Urinary bladder (tissue), 4 donors: Measurements from ENCODE around the gene ZNF319. TPM values are rescaled to one million over a fixed set of nuclear protein-coding genes. Genes with fewer than 3 reads are reported as not detected.

Source experiments
- DNase-seq: peaks from one replicate; pipeline ENCODE4 v3.0.0-alpha.2; 2015; ENCODE audit errors: extremely low spot score
- H3K27ac ChIP-seq: one replicate; pipeline ENCODE4 v1.5.1; 2013; ENCODE audit warnings: low read depth, mild to moderate bottlenecking, moderate library complexity
- H3K36me3 ChIP-seq: one replicate; pipeline ENCODE4 v1.6.1; 2013; ENCODE audit warnings: mild to moderate bottlenecking, moderate library complexity; ENCODE audit not compliant: insufficient read depth
- H3K4me1 ChIP-seq: one replicate; pipeline ENCODE4 v1.6.1; 2013; ENCODE audit warnings: mild to moderate bottlenecking, moderate library complexity; ENCODE audit not compliant: insufficient read depth
- H3K4me3 ChIP-seq: one replicate; pipeline ENCODE4 v1.5.1; 2013; ENCODE audit warnings: low read depth, low read length
- WGBS: extraction: QIAGEN DNeasy Blood & Tissue Kit; methylation state at CpG from one replicate; pipeline ENCODE4 v1.1.7; 2013; 5-methylcytosine and 5-hydroxymethylcytosine counted together
- polyA plus RNA-seq: library from polyadenylated mRNA; stranded (reverse); fragments of 200-250 nt; gene quantifications from one replicate; pipeline ENCODE4 v1.2.3, GENCODE V29; 2013
- total RNA-seq: library from RNA; depleted of rRNA; stranded (reverse); fragments of >200 nt; gene quantifications from one replicate; pipeline ENCODE4 v1.2.3, GENCODE V29; 2014
- donor health status: healthy with polysubstance abuse.
- donor health status: healthy.

The ZNF319 gene
- total and polyA plus RNA-seq, 2 donors, result 3.8 to 11.4 TPM

DNA sequence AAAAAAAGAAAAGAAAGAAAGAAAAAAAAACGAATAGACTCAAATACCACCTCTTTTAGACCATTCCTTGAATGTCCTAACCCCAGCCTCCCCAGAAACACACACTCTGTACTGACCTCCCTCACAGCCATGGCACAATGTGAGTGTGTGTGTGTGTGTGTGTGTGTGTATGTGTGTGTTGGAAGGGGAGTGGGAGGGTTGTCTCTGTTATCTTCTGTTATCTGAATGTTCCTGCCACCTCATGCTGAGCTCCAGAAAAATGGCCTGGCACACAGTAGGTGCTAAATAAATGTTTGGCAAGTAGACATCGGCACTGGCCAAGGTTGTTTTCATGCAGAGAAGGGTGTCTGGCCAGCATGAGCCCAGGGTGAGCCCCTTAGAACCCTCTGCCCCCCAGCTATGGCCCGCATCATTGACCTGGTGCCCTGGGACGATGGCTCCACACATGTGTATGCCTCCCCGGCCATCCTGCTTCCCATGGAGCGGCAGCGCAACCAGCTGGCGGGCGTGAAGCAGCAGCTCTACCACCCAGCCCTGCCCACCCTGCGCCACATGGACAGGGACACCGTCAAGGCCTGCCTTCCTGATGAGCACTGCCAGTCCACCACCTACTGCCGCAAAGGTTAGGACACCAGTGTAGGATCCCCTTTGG is 22.9 kb downstream of the ZNF319 start:
- no peak overlapping the region for H3K27ac ChIP-seq
- WGBS, result 81% methylated on average over 12 of the region's 12 CpGs
- no peaks in the 10 kb centered on the region for H3K4me1 ChIP-seq
- no peaks in the 10 kb centered on the region for H3K36me3 ChIP-seq
- no peak for DNase-seq
- no peak overlapping the region for H3K4me3 ChIP-seq

DNA sequence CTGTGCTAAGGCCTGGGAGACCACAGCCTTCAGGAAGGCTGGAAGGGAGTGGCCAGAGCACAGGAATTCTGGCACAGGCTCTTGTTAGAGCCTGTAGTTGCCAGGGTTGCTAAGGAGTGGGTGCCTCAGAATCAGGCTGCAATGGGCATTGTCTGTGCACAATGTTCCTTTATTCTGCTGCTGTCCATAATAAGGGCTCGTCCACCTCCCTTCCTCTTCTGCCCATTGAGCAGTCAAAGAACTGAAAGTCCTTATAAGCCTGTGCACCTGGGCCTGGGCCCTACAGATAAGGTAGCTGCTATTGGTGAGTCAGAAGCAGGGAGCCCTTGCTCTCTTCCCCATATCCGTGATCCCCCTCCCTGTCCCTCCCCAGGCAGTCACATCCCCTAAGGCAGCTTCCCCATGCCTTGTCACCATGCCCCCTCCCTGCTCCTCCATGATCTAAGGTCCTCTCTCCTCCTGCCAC is 24.1 kb downstream of the ZNF319 start:
- Histone ChIP-seq H3K4me3 (no peak overlapping the region), H3K36me3 (no peaks in the 10 kb centered on the region), H3K4me1 (no peaks in the 10 kb centered on the region), H3K27ac (no peak overlapping the region)
- WGBS, result 41% methylated on average over 2 of the region's 2 CpGs
- no peak for DNase-seq

DNA sequence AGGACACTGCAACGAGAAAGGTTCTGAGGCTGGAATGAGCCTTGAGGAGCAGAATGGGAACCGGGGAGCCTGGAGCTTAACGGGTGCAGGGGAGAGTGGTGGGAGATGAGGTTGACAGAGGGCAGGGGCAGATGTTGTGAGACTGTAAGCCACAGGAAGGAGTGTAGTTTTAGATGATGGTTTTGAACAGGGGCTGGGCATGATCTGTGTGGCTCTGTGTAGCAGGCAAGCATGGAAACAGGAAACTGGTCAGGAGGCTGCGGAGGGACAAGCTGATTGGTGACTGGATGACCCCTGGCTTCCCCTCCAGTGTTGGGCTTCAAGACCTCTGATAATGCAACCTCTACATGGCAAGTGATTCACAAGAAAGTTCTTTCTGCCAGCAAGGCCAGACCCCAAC is 28.2 kb downstream of the ZNF319 start:
- Histone ChIP-seq H3K36me3 (no peaks in the 10 kb centered on the region), H3K4me3 (no peak overlapping the region), H3K27ac (no peak overlapping the region), H3K4me1 (no peaks in the 10 kb centered on the region)
- 84% methylated on average over 4 of the region's 4 CpGs for WGBS
- no peak for DNase-seq

DNA sequence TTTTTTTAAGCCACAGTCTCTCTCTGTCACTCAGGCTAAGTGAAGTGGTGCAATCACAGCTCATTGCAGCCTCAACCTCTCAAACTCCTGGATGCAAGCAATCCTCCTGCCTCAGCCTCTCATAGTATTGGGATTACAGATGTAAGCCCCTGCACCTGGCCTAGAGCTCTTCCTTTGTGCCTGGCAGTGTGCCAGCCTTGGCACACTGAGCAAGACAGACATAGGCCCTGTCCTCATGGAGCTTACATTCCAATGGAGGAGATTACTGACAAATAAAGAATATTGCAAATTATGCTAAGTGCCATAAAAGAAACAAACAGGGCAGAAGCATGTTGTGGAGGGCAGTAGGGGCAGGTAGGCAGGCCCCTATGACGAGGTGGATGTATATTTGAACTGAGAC is 28.6 kb downstream of the ZNF319 start:
- Histone ChIP-seq H3K36me3 (no peaks in the 10 kb centered on the region), H3K4me1 (no peaks in the 10 kb centered on the region), H3K27ac (no peak overlapping the region), H3K4me3 (no peak overlapping the region)
- DNase-seq, result no peak
- WGBS, result 87% methylated on average over 1 of the region's 1 CpG

DNA sequence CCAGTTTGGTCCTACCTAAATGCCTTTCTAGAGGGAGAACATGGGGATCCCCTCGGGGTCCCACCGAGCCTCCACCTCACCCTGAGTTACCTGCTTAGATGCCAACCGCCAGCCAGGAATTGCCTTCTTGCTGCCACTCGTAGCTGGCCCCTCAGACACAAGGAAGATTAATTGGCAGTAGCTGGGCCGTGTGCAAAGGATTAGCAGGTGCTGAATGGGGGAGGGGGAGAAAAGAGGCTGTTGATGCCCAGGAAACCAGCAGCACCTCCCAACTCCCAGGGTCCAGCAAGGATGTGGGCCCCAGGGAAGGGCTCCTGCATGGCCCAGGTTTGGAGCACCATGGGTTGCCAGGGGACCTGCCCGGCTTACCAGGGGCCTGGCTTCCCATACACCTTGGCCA is 29.5 kb downstream of the ZNF319 start, which contains the start of gene CNGB1:
Gene CNGB1 (minus strand): TSS at position 159 of the 400 bp plus-strand sequence. CDS start 3,842 bp downstream, outside the sequence.
- DNase-seq, result no peak
- Histone ChIP-seq H3K4me1 (no peaks in the 10 kb centered on the region), H3K4me3 (no peak within 1 kb of the TSS), H3K36me3 (no peaks in the 10 kb centered on the region), H3K27ac (no peak within 1 kb of the TSS)
- WGBS, result 75% methylated on average over 6 of the region's 6 CpGs

DNA sequence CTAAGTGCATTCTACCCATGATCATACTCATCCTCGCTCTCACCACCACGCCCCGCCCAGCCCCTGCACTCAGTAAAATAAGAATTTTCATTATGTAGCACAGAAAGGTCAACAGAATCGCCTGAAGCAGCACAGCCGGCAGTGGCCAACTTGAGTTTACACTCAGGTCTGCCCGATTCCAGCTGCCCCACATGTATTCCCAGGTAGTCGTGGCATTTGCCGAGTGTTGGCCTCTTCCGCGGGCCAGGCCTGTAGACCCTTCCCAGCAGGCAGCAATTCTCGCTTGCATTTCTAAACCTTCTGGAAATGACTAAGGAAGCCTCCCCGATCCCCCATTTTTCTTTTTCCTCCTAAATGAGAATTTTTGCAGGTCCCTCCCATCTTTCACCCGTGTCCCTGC is 30.2 kb downstream of the ZNF319 start:
- Histone ChIP-seq H3K4me1 (no peaks in the 10 kb centered on the region), H3K36me3 (no peaks in the 10 kb centered on the region), H3K27ac (no peak overlapping the region), H3K4me3 (no peak overlapping the region)
- DNase-seq, result no peak
- 75% methylated on average over 13 of the region's 13 CpGs for WGBS

DNA sequence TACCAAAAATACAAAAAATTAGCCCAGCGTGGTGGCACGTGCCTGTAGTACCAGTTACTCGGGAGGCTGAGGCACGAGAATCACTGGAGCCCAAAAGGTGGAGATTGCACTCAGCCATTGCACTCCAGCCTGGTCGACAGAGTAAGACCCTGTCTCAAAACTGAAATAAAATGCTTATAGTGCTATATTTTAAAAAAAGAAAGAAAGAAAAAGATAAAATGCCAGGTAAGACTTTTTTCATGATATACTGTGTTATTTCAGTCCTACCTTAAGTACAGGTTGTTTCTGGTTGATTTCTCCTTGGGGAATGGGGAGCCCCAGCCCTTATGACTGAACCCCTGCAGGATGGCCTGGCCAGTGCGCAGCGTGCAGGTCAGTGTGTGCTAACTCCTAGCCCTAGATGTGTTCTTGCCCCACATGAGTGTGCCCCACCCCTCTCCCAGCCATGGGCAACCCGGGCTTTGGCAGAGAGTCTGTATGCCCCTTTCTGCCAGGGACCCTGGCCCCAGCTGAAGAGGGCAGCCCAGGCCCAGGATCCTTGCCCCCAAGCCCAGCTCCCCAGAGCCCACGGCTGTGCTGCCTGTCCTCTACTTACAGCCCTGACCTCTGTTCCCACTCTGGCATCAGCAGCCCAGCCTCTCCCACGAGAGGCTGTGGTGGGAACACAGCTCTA is 30.9 kb downstream of the ZNF319 start:
- no peak for DNase-seq
- Histone ChIP-seq H3K27ac (no peak overlapping the region), H3K4me1 (no peaks in the 10 kb centered on the region), H3K36me3 (no peaks in the 10 kb centered on the region), H3K4me3 (no peak overlapping the region)
- 77% methylated on average over 10 of the region's 10 CpGs for WGBS

DNA sequence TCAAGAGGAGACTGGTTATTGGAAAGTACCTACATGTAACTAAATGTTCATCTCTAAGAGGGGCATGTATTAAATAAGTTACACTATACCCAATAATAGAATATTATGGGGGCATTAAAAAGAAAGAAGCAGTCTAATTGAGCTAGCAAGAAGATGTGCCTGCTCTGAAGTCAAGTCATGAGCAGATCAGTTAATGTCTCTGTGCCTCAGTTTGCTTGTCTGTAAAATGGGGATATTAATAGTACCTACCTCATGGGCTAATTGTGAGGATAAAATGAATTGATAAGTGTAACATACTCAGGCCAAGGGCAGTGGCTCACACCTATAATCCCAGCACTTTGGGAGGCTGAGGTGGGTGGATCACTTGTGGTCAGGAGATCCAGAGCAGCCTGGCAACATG is 32.6 kb downstream of the ZNF319 start:
- H3K36me3 ChIP-seq, result no peaks in the 10 kb centered on the region
- H3K4me1 ChIP-seq, result no peaks in the 10 kb centered on the region
- DNase-seq, result no peak
- no peak overlapping the region for H3K27ac ChIP-seq
- H3K4me3 ChIP-seq, result no peak overlapping the region

DNA sequence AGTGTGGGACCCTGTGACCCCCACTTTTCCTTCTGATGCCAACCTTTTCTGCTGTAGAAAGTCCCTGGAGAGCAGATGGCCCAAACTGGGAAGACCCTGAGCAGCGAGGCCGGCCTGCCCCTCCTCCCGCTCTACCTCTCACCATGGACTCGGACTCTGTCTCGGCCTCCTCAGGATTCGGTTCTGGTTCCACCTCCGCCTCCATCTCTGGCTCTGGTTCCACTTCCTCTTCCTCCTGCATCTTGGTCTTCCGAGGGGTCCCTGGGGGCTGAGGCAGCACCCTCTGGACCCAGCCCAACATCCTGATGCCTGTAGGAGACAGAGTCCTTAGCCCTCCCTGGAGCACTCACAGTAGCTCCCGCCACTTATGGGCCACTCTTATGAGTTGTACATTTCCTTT is 33.5 kb downstream of the ZNF319 start:
- Histone ChIP-seq H3K4me3 (no peak overlapping the region), H3K4me1 (no peaks in the 10 kb centered on the region), H3K36me3 (no peaks in the 10 kb centered on the region), H3K27ac (no peak overlapping the region)
- DNase-seq, result no peak
- 86% methylated on average over 9 of the region's 9 CpGs for WGBS

DNA sequence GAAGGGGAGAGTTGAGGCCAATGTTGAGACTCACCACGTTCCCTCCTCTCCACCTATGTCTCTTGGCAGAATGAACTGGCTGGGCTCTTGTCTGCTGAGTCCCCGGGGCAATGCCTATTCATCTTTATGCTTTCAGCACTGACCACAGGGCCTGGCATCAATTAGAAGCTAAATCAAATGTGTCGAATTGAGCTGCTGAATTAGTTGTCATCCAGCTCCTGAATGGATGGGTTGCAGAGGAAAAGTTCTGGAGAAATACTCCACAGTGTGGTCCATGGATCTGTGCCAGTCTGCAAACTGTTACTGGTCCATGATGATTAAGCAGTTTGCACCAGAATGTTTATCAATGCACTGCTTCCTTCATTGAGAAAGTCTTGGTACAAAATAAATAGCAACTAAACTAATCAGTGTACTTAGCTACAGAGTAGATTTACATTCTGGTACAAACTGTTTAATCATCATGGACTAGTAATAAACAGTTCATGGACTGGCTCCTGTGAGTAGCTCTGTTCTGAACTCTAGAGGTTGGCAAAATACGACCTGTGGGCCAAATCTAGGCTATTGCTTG is 34.2 kb downstream of the ZNF319 start:
- Histone ChIP-seq H3K27ac (no peak overlapping the region), H3K4me3 (no peak overlapping the region), H3K36me3 (no peaks in the 10 kb centered on the region), H3K4me1 (no peaks in the 10 kb centered on the region)
- no peak for DNase-seq
- 49% methylated on average over 4 of the region's 4 CpGs for WGBS

DNA sequence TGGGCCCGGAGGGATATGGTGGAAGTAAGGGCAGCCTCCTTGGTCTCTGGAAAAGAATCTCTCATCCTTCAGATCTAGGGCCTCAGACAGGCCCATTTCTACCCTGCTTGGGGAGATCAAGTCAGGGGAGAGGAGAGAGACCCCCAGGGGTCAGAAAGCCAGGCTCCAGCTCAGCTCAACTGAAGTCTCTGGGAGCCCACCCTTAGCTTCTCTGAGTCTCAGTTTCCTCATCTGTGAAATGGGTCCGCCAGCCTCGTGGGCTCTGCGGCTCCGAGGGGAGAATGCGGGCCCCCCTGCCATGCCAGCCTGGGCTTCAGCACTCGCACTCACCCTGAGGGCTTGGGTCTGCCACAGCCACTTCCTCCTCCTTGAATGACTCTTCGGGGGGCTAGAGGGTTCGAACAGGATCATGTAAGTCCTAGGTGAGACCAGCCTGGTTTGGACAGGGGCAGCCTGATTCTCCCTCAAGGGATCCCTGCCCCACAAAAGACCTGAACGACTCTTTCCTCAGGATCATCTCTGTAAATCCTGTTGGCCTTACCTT is 36.2 kb downstream of the ZNF319 start:
- Histone ChIP-seq H3K4me3 (no peak overlapping the region), H3K36me3 (no peaks in the 10 kb centered on the region), H3K4me1 (no peaks in the 10 kb centered on the region), H3K27ac (no peak overlapping the region)
- no peak for DNase-seq
- WGBS, result 82% methylated on average over 10 of the region's 10 CpGs

DNA sequence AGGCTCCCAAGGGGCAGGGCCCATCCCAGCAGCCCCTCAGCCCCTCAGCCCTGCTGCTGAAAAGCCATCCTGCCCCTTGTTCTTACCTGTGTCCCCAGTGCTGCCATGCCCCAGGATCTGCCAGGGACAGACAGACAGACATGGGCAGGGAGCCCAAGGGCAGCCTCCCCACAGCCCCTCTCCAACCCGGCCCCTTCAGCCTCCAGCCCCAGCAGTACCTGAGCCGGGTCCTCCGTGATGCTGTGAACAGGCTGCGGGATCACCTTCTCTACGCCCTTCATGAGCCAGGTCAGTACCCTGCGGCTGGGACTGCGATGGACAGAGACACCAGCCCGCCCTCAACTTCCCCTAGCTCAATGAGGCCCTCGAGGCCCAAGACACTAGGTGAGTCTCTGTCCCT is 37.7 kb downstream of the ZNF319 start:
- Histone ChIP-seq H3K4me1 (no peaks in the 10 kb centered on the region), H3K4me3 (no peak overlapping the region), H3K27ac (no peak overlapping the region), H3K36me3 (no peaks in the 10 kb centered on the region)
- 84% methylated on average over 9 of the region's 9 CpGs for WGBS
- no peak for DNase-seq

DNA sequence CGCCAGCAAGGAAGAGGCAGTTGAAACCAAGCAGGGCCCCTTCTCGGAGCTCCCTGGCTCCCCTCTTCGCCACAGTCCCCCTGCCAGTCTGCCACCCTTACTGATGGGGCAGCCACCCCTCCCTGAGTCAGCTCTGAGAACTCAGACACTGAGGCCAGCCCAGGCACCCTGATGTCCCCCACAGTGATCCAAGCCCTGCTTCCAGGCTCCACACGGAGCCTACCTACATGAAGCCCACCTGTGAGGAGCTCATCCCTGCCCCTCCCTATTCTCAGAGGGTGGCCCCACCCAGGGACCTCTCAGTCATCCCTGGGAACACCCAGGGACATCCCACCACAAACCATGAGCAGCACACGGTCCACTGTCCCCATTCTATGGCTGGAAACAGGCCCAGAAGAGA is 38.4 kb downstream of the ZNF319 start:
- no peak overlapping the region for H3K27ac ChIP-seq
- no peak overlapping the region for H3K4me3 ChIP-seq
- H3K36me3 ChIP-seq, result no peaks in the 10 kb centered on the region
- no peak for DNase-seq
- no peaks in the 10 kb centered on the region for H3K4me1 ChIP-seq
- 66% methylated on average over 5 of the region's 5 CpGs for WGBS

DNA sequence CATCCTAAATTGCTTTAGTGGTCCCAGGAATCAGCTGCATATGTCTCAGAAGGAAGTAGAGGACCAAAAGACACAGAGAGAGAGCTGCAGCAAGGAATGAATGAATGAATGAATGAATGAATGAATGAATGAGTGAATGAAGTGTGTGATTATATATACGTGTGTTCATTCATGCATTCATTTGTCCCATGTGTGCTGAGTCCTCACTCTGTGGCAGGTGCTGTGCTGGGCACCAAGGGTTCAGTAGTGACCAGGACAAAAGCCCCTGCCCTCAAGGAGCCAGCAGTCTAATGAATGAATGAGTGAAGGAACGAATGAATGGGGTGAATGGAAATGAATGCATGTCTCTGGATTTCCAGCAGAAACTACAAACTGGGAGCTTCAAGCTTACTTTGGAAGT is 38.9 kb downstream of the ZNF319 start:
- H3K4me3 ChIP-seq, result no peak overlapping the region
- H3K4me1 ChIP-seq, result no peaks in the 10 kb centered on the region
- no peaks in the 10 kb centered on the region for H3K36me3 ChIP-seq
- no peak overlapping the region for H3K27ac ChIP-seq
- DNase-seq, result no peak
- 62% methylated on average over 2 of the region's 2 CpGs for WGBS
